Measurements from ENCODE around the gene XRCC4.

The XRCC4 gene

GRCh38 chr5:83085106-83085505 is 7.8 kb downstream of the XRCC4 start:
- Histone ChIP-seq H3K4me1 (ENCODE audit: insufficient read depth, low read length) (no peaks in the 10 kb centered on the region), H2AFZ (ENCODE audit: low read depth, low read length) (no peak overlapping the region), H3K27me3 (ENCODE audit: insufficient read depth, low read length) (no peaks in the 10 kb centered on the region), H3K36me3 (ENCODE audit: insufficient read depth, low read length) (no peaks in the 10 kb centered on the region), H3K9me3 (ENCODE audit: low read length) (peaks cover 4% of the 10 kb centered on the region), H3K4me3 (ENCODE audit: low read length) (no peak overlapping the region)

DNA sequence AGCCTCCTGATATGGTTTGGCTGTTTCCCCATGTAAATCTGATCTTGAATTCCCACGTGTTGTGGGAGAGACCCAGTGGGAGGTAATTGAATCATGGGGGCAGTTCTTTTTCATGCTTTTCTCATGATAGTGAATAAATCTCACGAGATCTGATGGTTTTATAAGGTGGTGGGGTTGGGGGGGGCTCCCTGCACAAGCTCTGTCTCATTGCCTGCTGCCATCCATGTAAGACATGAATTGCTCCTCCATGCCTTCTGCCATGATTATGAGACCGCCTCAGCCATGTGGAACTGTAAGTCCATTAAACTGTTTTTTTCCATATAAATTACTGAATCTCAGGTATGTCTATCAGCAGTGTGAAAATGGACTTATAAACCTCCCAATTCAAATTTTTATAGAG is 12.8 kb downstream of the XRCC4 start:
- peaks cover 4% of the 10 kb centered on the region for H3K9me3 ChIP-seq (ENCODE audit: low read length)
- H3K4me1 ChIP-seq (ENCODE audit: insufficient read depth, low read length): no peaks in the 10 kb centered on the region
- H3K36me3 ChIP-seq (ENCODE audit: insufficient read depth, low read length): no peaks in the 10 kb centered on the region
- H3K27me3 ChIP-seq (ENCODE audit: insufficient read depth, low read length): no peaks in the 10 kb centered on the region
- no peak overlapping the region for H2AFZ ChIP-seq (ENCODE audit: low read depth, low read length)
- H3K4me3 ChIP-seq (ENCODE audit: low read length): no peak overlapping the region

DNA sequence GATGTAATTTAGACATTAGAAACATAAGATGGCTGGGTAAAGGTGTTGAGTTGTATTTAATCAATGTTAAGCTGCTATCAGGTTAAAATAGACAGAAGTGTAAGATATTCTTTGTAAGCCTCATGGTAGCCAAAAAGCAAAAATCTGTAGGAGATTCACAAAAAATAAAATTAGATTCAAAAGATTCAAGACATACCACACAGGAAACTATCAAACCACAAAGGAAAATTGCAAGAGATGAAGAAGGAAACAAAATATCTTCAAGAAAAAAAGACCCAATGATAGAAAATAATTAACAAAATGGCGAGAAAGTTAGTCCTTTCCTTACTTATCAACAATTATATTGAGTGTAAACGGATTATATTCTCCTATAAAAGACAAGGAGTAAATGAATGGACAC is 15.3 kb downstream of the XRCC4 start:
- no peaks in the 10 kb centered on the region for H3K36me3 ChIP-seq (ENCODE audit: insufficient read depth, low read length)
- H3K9me3 ChIP-seq (ENCODE audit: low read length): peaks cover 4% of the 10 kb centered on the region
- H3K27me3 ChIP-seq (ENCODE audit: insufficient read depth, low read length): no peaks in the 10 kb centered on the region
- H3K4me1 ChIP-seq (ENCODE audit: insufficient read depth, low read length): no peaks in the 10 kb centered on the region
- H2AFZ ChIP-seq (ENCODE audit: low read depth, low read length): no peak overlapping the region
- H3K4me3 ChIP-seq (ENCODE audit: low read length): no peak overlapping the region

- Histone ChIP-seq H3K36me3 (ENCODE audit: insufficient read depth, low read length) (no peaks in the 10 kb centered on the region), H2AFZ (ENCODE audit: low read depth, low read length) (no peak overlapping the region), H3K4me1 (ENCODE audit: insufficient read depth, low read length) (no peaks in the 10 kb centered on the region), H3K27me3 (ENCODE audit: insufficient read depth, low read length) (no peaks in the 10 kb centered on the region), H3K4me3 (ENCODE audit: low read length) (no peak overlapping the region), H3K9me3 (ENCODE audit: low read length) (peaks cover 4% of the 10 kb centered on the region)
Measured at GRCh38 chr5:83093692-83094091, 16.3 kb downstream of the XRCC4 start.

DNA sequence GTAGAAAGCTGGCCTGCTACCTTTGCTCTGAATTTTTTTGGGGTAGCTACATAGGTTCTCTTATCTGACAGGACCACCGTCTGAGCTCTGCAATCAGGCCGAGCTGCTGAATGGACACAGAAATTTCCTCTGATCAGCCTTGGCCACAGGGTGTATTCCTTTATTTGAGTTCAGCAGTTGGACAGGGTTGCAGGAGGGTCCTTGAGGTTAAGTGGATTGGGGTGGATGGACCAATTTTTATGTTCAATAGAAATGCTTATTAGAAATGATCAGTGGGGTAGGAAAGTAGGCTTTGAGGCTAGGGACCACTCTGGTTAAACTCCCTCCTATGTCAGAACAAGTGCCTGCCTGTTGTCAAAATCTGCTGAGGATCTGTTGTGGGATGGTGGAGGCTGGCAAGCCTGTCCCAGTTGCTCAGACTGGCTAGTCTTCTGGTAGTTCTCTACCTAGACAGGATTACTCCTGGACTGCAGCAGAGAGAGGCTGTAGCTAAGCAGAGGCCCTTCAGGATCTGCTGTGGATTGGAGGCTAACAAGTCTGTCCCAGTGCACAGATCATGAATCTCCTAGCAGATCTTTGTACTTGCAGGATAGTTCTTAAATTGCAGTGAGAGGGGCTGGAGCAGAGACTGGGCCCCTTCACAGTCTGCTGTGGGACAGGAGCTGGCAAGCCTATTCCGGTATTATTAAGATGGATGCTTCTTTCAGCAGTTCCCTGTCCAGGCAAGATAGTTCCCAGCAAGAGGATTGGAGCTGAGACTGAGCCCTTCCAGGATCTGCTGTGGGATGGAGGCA is 18.0 kb downstream of the XRCC4 start:
- H2AFZ ChIP-seq (ENCODE audit: low read depth, low read length): no peak overlapping the region

DNA sequence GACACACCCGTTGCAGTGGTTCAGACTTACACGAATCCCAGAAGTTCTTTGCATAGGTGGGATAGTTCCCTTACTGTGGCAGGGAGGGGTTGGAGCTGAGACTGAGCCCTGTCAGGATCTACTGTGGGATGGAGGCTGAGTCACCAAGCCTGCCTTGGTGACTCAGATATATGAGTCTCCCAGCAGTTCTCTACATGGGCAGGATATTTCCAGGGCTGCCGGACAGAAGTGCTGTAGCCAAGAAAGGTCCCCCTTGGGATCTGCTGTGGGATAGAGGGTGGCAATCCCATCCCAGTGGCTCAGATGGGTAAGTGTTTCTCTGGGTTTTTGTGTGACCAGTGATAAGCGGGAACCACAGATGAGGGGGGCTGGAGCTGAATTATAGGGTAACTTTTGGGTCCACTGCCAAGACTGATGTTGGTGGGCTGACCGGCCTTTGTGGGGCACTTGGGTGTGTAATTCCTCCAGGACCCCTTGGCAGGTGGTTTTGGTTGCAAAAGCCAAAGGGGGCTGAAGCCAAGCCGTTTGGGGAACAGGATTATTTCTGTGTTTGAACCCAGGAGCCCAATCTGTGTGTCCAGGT is 18.7 kb downstream of the XRCC4 start:
- Histone ChIP-seq H3K9me3 (ENCODE audit: low read length) (peaks cover 2% of the 10 kb centered on the region), H3K4me3 (ENCODE audit: low read length) (no peak overlapping the region), H3K36me3 (ENCODE audit: insufficient read depth, low read length) (no peaks in the 10 kb centered on the region), H3K4me1 (ENCODE audit: insufficient read depth, low read length) (peaks cover 13% of the 10 kb centered on the region), H2AFZ (ENCODE audit: low read depth, low read length) (no peak overlapping the region), H3K27me3 (ENCODE audit: insufficient read depth, low read length) (no peaks in the 10 kb centered on the region)

More for the DNA sequence above, 18.0 kb downstream of the XRCC4 start:
- peaks cover 2% of the 10 kb centered on the region for H3K9me3 ChIP-seq (ENCODE audit: low read length)
- H3K4me3 ChIP-seq (ENCODE audit: low read length): no peak overlapping the region
- peaks cover 11% of the 10 kb centered on the region for H3K4me1 ChIP-seq (ENCODE audit: insufficient read depth, low read length)
- H3K36me3 ChIP-seq (ENCODE audit: insufficient read depth, low read length): no peaks in the 10 kb centered on the region
- no peaks in the 10 kb centered on the region for H3K27me3 ChIP-seq (ENCODE audit: insufficient read depth, low read length)

- Histone ChIP-seq H3K4me3 (ENCODE audit: low read length) (no peak overlapping the region), H3K9me3 (ENCODE audit: low read length) (peaks cover 2% of the 10 kb centered on the region), H3K36me3 (ENCODE audit: insufficient read depth, low read length) (no peaks in the 10 kb centered on the region)
Measured at GRCh38 chr5:83096660-83097339, 19.5 kb downstream of the XRCC4 start.

GRCh38 chr5:83097689-83098231 is 20.4 kb downstream of the XRCC4 start:
- Histone ChIP-seq H3K27me3 (ENCODE audit: insufficient read depth, low read length) (no peaks in the 10 kb centered on the region), H3K4me1 (ENCODE audit: insufficient read depth, low read length) (peaks cover 13% of the 10 kb centered on the region), H3K4me3 (ENCODE audit: low read length) (no peak overlapping the region)

More at GRCh38 chr5:83096660-83097339, 19.5 kb downstream of the XRCC4 start:
- peaks cover 13% of the 10 kb centered on the region for H3K4me1 ChIP-seq (ENCODE audit: insufficient read depth, low read length)
- no peaks in the 10 kb centered on the region for H3K27me3 ChIP-seq (ENCODE audit: insufficient read depth, low read length)
- H2AFZ ChIP-seq (ENCODE audit: low read depth, low read length): no peak overlapping the region

DNA sequence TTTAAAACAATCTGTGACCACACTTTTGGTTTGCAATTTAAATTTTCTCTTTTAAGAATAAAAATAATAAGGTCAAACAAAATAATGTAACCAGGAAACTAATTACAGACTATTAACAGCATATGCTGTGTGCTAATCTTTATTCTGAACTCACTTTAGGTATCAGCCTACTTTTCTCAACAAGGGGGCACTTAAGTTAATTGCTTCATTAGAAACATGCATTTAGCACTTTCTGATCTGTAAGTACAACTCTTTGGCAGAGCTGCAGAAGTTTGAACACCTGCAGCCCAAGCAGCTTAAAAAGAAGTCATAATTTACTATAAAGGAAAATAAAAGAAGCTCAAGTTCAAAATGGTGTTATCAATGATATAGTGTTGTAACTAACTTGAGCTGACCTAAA is 21.7 kb downstream of the XRCC4 start:
- Histone ChIP-seq H2AFZ (ENCODE audit: low read depth, low read length) (peak overlapping the region; percentile 79), H3K27me3 (ENCODE audit: insufficient read depth, low read length) (no peaks in the 10 kb centered on the region), H3K9me3 (ENCODE audit: low read length) (no peaks in the 10 kb centered on the region), H3K4me1 (ENCODE audit: insufficient read depth, low read length) (peaks cover 13% of the 10 kb centered on the region), H3K4me3 (ENCODE audit: low read length) (no peak overlapping the region), H3K36me3 (ENCODE audit: insufficient read depth, low read length) (no peaks in the 10 kb centered on the region)

More at GRCh38 chr5:83097689-83098231, 20.4 kb downstream of the XRCC4 start:
- Histone ChIP-seq H2AFZ (ENCODE audit: low read depth, low read length) (no peak overlapping the region), H3K36me3 (ENCODE audit: insufficient read depth, low read length) (no peaks in the 10 kb centered on the region), H3K9me3 (ENCODE audit: low read length) (peaks cover 2% of the 10 kb centered on the region)

GRCh38 chr5:83099445-83099844 is 22.1 kb downstream of the XRCC4 start:
- Histone ChIP-seq H3K36me3 (ENCODE audit: insufficient read depth, low read length) (no peaks in the 10 kb centered on the region), H3K4me1 (ENCODE audit: insufficient read depth, low read length) (peaks cover 13% of the 10 kb centered on the region), H2AFZ (ENCODE audit: low read depth, low read length) (peak overlapping the region; percentile 79), H3K27me3 (ENCODE audit: insufficient read depth, low read length) (no peaks in the 10 kb centered on the region), H3K9me3 (ENCODE audit: low read length) (no peaks in the 10 kb centered on the region), H3K4me3 (ENCODE audit: low read length) (no peak overlapping the region)

DNA sequence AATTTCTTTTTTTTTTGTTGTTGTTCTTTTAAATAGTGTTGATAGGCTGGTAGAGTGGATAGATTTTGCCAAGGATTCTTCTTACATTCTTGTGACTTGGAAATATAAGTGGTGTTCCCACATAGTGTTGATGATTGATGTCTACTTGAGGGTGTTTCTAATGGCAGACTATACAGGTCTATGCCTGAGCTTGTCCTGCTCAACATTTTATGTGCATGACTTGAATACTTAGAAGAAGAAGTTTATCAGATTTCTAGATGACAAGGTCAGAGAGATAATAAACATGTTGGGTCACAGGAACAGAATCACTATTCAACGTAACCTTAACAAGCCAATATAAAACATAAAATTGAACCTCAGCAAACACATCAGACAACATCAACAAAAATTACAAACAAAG is 24.2 kb downstream of the XRCC4 start:
- Histone ChIP-seq H3K36me3 (ENCODE audit: insufficient read depth, low read length) (no peaks in the 10 kb centered on the region), H3K9me3 (ENCODE audit: low read length) (no peaks in the 10 kb centered on the region), H2AFZ (ENCODE audit: low read depth, low read length) (no peak overlapping the region), H3K4me3 (ENCODE audit: low read length) (no peak overlapping the region), H3K4me1 (ENCODE audit: insufficient read depth, low read length) (peaks cover 13% of the 10 kb centered on the region), H3K27me3 (ENCODE audit: insufficient read depth, low read length) (no peaks in the 10 kb centered on the region)

GRCh38 chr5:83102364-83102980 is 25.1 kb downstream of the XRCC4 start:
- Histone ChIP-seq H3K36me3 (ENCODE audit: insufficient read depth, low read length) (no peaks in the 10 kb centered on the region), H2AFZ (ENCODE audit: low read depth, low read length) (no peak overlapping the region), H3K9me3 (ENCODE audit: low read length) (no peaks in the 10 kb centered on the region), H3K27me3 (ENCODE audit: insufficient read depth, low read length) (no peaks in the 10 kb centered on the region), H3K4me3 (ENCODE audit: low read length) (no peak overlapping the region), H3K4me1 (ENCODE audit: insufficient read depth, low read length) (peaks cover 13% of the 10 kb centered on the region)

GRCh38 chr5:83104021-83104420 is 26.7 kb downstream of the XRCC4 start:
- H3K36me3 ChIP-seq (ENCODE audit: insufficient read depth, low read length): no peaks in the 10 kb centered on the region
- no peak overlapping the region for H2AFZ ChIP-seq (ENCODE audit: low read depth, low read length)
- H3K4me1 ChIP-seq (ENCODE audit: insufficient read depth, low read length): peaks cover 12% of the 10 kb centered on the region
- no peak overlapping the region for H3K4me3 ChIP-seq (ENCODE audit: low read length)
- H3K9me3 ChIP-seq (ENCODE audit: low read length): no peaks in the 10 kb centered on the region
- no peaks in the 10 kb centered on the region for H3K27me3 ChIP-seq (ENCODE audit: insufficient read depth, low read length)

Data from neuron (in vitro differentiated cells).